HG02943 (cell line): ENCODE data around the gene KANK4.
"Not testable (repeated sequence)": the region's sequence is repeated elsewhere in the genome, so short reads cannot be mapped to it uniquely, and the experiment has no call there.

Experiments
- ATAC-seq: cut with Tn5 transposase; IDR thresholded peaks from one replicate; pipeline ENCODE4 v1.9.1; 2021; ENCODE audit warnings: mild to moderate bottlenecking, low read depth, moderate library complexity; ENCODE audit not compliant: unreplicated experiment

The KANK4 gene

DNA sequence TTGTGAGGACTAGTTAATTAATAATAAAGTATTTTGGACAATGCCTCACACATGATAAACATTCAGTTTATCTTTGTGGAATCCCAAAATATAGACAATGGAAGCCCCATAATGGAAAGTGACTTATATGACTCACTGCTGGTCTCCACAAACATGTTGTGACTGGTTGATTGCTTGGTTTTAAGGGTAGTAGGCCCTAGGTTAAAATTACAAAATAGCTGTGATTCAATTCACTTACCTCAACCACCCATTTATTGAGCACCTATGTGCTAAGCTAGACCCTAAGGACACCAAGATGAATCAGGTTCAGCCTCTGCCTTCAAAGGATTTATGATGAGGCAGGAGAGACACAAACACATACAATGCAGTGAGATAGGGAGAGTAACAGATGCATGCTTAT, 42.4 kb downstream of the KANK4 start:
- ATAC-seq = no peak

DNA sequence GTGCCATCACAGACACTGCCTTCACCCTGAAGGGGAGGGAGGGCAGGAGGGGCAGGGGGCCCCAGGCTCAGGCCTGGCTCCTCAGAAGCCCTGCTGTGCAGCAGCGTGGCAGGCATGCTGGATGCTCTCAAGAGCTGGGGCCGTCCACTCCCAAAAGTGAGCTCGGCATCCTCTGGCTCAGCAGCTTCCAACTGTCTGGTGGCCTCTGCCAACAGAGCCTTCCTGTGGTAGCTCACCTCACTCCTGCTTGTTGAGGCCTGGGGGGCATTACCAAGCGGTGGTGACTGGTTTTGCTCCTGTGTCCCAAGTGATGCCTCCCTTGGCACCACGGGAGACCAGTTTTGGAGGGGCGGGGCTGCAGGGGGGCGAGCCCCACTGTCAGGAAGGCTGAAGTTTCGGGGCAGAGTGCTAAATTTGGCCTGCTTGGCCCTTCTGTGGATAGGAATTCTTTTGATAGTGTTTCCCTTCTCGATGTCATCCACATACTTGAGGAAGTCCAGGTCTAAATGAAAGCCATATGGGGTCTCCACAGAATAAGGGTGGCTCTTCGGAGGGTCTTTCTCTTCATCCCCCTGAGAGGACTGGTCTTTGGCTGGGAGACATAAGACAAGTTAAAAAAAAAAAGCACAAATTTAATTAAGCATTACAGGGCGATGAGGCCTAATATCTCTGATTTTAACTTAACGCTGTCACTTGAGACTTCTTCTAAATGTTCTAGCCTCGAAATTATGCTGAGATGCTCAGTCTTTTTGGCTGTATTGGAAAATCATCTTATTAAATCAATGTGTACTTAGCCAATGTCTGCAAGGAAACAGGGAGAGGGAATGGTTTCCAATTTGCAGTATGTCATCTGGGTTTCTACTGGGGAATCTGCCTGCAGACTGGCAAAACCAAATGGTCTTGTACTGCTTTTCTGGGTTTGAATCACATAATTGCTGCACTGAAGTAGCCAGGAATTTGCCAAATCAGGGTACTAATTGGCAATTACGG, 44.4 kb downstream of the KANK4 start:
- no peak for ATAC-seq

DNA sequence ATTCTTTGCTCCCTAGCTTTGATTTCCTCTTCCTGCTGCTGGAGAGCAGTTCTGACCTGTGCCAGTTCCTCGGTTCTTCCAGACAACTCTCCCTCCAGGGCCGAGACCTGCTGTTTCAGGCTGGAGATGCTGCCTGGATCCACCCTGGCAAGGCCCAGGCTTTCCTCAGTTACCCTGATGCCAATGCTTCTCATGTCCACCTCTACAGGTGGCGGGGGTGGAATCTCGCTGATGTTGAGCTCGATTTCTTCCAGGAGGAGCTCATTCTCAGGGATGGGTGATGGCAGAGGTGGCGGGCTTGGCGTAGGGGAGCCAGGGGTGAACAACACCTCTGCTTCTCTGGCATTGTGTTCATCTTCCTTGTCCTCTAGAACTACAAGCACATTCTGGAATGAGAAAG, 45.3 kb downstream of the KANK4 start:
- ATAC-seq = no peak

DNA sequence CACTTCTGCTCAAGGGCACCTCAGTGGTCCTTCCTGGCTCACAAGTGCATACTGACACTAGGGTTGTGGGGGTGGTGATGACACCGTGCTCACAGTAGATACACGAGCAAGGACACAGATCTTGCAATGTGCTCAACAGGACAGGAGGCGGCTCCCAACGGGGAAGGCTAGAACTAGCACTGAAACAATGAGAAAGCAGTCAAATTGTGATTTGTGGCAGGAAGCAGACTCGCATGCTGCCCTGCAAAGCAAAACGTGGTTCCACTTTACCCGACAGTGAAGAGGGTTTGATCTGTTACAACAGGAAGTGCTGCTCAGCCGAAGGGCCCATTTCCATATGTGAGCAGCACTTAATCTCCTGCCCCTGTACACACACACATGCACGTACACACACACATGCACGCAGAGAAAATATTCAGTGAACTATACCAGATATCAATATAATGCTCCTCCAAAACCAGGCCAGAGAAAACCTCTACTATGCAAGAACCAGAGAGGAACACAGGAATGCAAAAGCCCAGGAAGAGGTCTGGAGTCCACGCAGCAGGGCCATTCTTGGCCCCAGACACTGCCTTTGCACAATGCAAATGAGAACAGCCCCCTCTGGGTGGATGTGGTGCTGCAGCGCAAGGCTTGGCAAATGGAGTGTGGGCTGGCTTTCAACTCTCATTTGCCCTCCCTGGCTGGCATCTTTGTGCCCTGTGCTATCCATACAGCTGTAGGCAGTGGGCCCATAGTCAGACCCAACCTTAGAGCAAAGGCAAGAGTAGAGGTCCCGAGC, 47.1 kb downstream of the KANK4 start:
- peak; percentile 87 for ATAC-seq

DNA sequence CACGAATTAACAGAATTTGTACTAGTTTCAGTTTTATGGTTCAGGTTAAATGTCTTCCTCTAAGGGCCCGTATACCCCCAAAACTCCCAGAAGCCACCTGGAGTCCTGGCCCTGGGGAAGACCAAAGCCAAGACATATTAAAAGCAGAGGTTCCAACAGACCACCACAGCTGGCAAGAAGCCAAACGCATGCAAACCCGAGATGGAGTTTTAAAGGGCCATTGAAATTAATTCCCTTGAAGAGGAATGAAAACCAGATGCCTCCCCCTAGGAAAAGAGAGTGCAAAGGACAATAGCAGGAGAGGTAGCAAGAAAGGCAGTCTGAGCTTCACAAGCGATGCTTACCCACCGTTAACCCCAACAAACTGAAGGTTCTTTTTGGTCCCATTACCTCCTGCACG, 48.1 kb downstream of the KANK4 start:
- ATAC-seq = no peak

DNA sequence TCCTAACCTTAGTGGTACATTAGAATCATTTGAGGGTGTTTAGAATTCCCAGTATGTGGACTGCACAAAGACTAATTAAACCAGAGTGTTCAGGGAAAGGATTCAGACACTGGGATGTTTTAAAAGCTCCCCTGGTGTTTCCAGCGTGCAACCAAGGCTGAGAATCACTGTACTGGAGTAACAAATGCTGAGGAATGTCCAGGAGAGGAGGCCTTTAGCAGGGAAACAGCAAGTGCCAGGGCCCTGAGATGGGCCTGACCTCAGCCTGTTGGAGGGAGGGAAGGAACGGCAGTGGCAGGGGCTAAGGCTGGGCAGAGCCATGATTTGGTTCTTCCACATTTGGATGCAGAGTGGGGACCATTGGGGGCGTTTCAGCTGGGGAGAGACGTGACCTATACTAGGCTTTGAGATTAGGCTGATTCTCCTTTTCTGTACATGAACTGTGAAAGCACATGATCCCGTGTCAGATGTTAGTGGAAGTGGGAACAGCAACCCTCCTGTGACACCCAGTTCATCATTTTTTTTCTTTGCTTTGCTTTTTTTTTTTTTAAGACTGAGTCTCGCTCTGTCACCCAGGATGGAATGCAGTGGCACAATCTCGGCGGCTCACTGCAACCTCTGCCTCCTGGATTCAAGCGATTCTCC, 49.3 kb downstream of the KANK4 start:
- no peak for ATAC-seq

DNA sequence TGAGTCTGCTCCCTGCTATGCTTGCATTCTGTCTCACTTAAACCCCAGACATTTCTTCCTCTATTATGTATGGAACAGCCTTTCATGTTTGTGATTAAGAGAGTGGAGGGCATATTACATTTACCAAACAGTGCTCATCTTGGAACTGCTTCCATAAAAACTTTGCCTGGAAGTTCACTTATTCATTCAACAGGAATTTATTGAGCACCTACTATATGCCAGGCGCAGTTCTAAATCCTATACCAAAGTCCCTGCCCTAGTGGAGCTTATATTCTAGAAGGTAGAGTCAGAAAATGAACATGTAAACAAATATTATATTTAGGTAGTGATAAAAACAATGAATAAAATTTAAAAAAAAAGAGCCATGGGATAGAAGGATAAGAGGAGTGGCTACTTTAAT, 49.8 kb downstream of the KANK4 start:
- ATAC-seq = no peak

DNA sequence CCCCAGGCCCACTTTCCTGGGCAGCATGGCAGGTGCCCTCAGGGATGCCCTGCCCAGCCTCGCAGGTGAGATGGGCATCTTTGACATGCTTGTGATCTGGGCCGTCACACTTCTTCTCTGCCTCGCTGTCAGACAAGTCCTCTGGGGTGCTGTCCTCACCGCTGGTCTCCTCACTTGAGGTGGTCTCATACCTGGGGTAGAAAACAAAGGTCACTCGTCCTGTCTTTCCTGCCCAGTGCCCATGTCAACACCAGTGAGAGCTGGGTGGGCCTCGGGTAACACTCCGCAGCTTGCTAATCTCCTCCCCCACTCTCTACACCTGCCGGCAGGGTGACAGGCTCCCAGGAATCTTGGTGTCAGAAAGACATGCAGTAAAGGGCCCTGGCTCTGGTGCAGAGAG, 50.9 kb downstream of the KANK4 start:
- no peak for ATAC-seq

DNA sequence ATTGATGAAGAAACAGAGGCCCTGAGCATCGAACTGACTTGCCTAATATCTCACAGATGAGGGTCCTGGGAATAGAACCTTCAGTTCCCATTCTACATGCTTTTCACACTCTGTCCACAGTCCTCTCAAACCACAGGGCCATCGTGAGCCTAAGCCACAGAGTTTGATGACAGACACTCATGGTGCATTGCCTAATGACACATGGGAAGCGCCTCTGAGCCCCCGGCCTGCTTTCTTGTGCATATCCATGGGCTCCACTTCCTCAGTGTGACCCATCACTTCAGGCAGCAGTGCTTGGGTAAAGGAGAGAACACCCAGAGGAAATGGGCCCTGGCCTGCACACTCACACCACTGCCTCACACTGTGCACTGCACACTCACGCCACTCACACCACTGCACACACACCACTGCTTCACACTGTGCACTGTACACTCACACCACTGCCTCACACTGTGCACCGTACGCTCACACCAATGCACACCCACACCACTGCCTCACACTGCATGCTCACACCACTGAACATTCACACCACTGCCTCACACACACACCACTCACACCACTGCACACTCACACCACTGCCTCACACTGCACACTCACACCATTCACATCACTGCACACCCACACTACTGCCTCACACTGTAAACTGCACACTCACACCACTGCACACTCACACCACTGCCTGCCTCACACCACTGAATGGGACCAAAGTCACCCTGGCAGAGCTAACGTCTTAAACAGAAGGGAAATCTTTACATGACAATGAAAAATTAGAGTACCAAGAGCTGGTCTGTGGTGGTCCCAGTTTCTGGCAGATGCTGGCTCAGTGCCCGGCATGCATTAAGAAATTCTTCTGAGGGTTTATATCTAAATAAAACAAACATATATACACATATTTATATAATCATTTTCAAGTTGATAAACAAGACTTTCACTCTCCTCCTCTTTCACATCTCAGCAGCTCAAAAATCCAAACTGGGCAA, 53.0 kb downstream of the KANK4 start:
- ATAC-seq = no peak

DNA sequence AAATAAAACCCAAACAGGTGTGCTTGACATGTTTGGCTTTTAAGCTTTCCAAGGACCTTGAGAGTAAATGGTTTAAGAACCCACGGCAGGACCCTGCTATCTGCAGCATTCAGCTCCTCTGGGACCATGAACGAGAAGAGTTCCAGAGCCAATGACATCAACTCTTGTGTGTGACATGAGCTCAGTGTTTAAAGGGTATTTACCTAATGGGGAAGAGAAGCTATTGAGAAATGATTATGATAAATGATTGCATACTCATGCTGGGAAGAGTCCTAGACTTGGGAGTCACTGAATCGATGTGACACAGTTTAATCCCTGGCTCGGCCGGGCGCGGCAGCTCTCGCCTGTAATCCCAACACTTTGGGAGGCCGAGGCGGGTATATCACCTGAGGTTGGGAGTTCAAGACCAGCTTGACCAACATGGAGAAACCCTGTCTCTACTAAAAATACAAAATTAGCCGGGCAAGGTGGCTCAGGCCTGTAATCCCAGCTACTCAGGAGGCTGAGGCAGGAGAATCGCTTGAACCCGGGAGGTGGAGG, 55.4 kb downstream of the KANK4 start:
- no peak for ATAC-seq

DNA sequence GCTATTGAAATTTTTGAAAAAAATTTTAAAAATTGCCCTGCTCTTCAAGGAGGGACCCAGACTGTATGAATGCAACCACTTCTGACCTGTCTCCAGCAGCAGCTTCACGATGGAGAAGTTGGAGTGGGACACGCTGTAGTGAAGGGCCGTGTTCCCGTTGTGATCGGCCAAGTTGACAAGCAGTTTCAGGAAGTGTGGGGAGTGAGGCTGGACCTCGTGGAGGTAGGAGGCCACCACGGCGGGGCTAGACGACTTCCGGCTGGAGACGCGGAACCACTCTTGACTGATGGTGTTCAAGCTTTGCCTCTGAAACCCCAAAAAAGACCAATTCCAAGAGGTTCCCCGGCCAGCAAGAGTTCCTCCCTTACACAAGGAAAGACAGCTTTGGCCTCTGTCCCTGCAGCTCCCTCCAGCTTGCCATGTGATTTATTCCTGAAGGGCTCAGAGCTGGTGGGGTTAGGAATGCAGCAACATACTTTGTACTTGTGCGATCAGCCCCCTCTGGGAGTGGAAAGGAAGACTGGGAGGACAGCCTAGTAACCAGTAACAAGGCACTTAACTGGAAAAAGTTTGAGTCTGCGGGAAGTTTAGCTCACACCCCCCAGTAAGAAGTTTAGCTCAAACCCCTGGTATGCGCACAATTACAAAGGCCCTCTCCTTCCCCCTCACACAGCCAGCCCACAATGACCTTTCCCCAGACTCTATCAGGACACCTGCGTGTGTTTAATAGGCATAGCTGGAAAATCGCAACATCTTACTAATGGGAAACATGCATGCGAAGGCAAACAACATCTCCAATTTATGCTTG, 56.0 kb downstream of the KANK4 start:
- ATAC-seq = no peak

DNA sequence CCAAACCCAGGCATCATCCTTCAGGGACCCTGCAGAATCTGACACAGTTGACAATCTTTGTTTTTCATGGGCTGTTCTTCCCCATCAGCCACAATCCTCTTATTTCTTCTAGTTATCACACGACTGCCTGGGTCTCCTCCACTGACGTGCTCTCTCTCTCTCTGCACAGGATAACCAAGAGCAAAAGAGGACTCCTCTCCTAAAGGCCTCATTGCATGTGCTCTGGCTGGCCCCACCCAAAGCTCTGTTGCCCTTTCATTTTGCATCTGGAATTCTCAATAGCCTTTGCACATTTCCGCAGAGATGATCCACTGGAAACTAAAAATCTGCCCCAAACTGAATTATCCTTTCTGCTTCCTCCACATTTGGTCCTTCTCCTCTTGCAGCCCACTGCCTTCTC, 58.5 kb downstream of the KANK4 start:
- no peak for ATAC-seq

DNA sequence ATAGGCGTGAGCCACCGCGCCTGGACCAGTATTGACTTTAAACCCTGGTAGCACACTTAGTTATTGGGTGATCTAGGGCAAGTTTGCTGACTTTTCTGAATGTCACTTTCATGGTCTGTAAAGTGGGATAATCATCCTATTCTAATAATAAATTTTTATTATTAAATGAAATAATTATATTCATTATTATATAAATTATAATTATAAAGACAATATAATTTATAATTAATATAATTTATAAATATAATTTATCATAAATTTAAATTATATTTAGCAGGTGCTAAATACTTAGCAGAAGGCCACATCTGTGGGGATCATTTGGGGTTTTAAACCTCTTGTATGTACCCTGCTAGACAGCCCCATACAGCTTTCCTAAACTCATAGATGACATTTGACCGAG, 59.7 kb downstream of the KANK4 start:
- no peak for ATAC-seq

DNA sequence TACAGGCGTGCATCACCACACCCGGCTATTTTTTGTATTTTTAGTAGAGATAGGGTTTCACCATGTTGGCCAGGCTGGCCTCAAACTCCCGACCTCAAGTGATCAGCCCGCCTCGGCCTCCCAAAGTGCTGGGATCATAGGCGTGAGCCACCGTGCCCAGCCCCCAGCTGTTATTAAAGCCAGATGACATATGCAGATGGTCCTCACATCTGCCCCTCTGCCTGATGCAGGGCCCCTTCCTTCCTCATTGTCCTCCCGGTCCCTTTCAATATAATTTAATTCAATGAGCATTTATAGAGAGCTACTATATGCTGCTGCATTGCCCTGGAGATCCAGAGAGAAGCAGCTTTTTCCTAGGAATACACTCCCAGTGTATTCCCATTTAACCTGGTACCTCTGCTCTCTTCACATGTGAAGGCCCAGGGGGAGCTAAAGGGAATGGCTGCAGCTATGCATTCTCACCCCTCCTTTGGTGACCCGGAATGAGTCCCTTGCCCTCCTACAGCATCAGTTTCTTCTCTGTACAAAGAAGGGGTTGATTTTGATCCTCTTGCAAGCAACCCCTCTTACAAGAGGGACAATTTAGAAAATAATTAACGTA, 69.0 kb downstream of the KANK4 start:
- ATAC-seq = no peak

DNA sequence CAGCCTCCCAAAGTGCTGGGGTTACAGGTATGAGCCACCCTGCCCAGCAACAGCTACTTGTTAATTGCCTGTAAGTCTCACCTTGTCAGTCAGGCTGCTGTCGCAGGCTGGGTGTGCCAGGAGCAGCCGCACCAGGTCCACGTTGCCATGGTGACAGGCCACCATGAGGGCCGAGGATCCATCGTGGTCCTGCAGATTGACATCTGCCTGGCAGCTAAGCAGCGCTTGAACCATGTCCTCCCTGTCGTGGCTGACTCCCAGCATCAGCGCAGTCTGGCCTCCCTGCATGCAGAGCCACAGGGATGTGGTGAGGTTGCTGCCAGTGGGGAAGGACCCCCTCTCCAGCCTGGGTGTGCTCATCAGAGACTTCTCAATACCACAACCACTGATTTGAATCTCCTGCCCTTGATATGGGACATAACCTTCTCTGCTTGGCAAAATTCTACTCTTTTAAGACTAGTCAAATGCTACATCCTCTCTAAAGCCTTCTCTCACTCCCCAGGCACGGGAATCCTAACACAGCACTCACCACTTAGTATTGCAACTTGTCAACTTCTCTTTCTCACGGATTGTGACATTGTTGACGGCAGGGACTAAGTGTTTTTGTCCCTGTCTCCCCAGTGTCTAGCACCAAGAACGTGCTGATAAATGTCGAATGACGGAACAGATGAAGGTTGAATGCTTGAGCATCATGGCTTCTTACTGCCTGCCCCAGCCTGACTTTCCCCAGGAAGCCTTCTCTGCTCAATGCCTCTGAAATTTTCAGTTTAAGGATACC, 71.7 kb downstream of the KANK4 start:
- ATAC-seq = no peak

DNA sequence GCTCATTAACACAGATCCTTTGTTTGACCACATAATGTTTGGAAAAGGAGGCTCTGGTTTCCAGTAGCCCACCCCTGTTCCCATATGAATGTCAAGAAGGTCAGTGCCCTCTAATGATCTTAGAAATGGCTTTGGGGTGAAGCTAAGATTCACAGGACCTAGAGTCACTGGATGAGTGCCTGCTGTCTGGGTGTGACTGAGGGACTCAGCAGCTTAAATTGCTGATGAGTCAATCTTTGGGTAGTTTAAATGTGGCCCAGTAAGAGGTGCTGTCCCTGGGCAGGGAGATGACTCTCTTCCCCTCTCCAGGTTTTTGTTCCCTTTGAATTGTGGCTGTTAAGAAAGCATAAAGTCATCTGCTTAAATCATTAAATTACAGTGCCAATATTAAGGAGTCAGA, 74.0 kb downstream of the KANK4 start:
- ATAC-seq = no peak

DNA sequence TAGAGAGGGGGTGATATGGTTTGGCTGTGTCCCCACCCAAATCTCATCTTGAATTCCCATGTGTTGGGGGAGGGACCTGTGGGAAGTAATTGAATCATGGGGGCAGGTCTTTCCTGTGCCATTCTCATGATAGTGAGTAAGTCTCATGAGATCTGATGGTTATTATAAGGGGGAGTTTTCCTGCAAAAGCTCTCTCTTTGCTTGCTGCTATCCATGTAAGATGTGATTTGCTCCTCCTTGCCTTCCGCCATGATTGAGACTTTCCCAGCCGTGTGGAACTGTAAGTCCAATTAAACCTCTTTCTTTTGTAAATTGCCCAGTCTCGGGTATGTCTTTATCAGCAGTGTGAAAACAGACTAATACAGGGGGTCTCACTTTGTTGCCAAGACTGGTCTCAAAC, 74.9 kb downstream of the KANK4 start:
- not testable (repeated sequence) for ATAC-seq
